CD4-positive, CD25-positive, alpha-beta regulatory T cell (primary cell): ENCODE measurements around the gene NOP58. TPM values are rescaled to one million over a fixed set of nuclear protein-coding genes. Genes with fewer than 3 reads are reported as not detected.
"Not testable (repeated sequence)": the region's sequence is repeated elsewhere in the genome, so short reads cannot be mapped to it uniquely, and the experiment has no call there.

ENCODE experiments used
- ATAC-seq, 2 donors: fragments of 150-1000 bp; cut with Tn5 transposase; one replicate each; pipeline ENCODE4 v1.10.0; 2021; ENCODE audit warnings: low read depth in 2 of 2, moderate number of reproducible peaks in 2 of 2, moderate library complexity in 1 of 2
- DNase-seq, 3 donors: peaks; one replicate each; pipeline versions ENCODE4 v3.0.0 to v3.0.0-alpha.2; 2012 to 2022; ENCODE audit warnings: mixed read lengths in 1 of 3
- H3K27ac ChIP-seq: one replicate; pipeline ENCODE4 v1.7.0; 2013; ENCODE audit warnings: mild to moderate bottlenecking, low read length; ENCODE audit not compliant: insufficient read depth, poor library complexity, severe bottlenecking
- H3K27me3 ChIP-seq: one replicate; pipeline ENCODE4 v1.7.0; 2013; ENCODE audit warnings: low read length; ENCODE audit not compliant: control insufficient read depth, insufficient read depth
- H3K36me3 ChIP-seq: one replicate; pipeline ENCODE4 v1.7.0; 2013; ENCODE audit warnings: mild to moderate bottlenecking, low read length, moderate library complexity; ENCODE audit not compliant: control insufficient read depth, insufficient read depth
- H3K4me1 ChIP-seq: 2 replicates; pipeline ENCODE4 v1.7.0; 2013; ENCODE audit warnings: mild to moderate bottlenecking, low read length; ENCODE audit not compliant: insufficient read depth, control insufficient read depth, poor library complexity, severe bottlenecking
- H3K4me3 ChIP-seq: one replicate; pipeline ENCODE4 v1.7.0; 2013; ENCODE audit warnings: low read depth, mild to moderate bottlenecking, low read length, moderate library complexity
- H3K9me3 ChIP-seq, 2 experiments: 1 replicate in 1 of 2; 2 replicates in 1 of 2; pipeline ENCODE4 v1.7.0; 2013; ENCODE audit warnings: low read length in 2 of 2, mild to moderate bottlenecking in 1 of 2, moderate library complexity in 1 of 2; ENCODE audit not compliant: control insufficient read depth in 2 of 2
- H3K27ac Mint-ChIP-seq, 3 donors: one replicate each; pipeline ENCODE4 v1.8.0; 2020 to 2022; ENCODE audit warnings: mild to moderate bottlenecking in 3 of 3, mixed read lengths in 3 of 3, moderate library complexity in 2 of 3
- H3K27me3 Mint-ChIP-seq: one replicate; pipeline ENCODE4 v1.8.0; 2022; ENCODE audit warnings: mild to moderate bottlenecking, mixed read lengths
- H3K36me3 Mint-ChIP-seq: one replicate; pipeline ENCODE4 v1.8.0; 2020; ENCODE audit warnings: mixed read lengths
- H3K4me1 Mint-ChIP-seq, 4 donors: one replicate each; pipeline ENCODE4 v1.8.0; 2020 to 2022; ENCODE audit warnings: mixed read lengths in 4 of 4, mild to moderate bottlenecking in 1 of 4
- H3K4me3 Mint-ChIP-seq, 4 donors: one replicate each; pipeline ENCODE4 v1.8.0; 2020 to 2022; ENCODE audit warnings: mild to moderate bottlenecking in 4 of 4, mixed read lengths in 4 of 4, moderate library complexity in 3 of 4
- H3K9me3 Mint-ChIP-seq, 7 donors: one replicate each; pipeline ENCODE4 v1.8.0; 2020 to 2022; ENCODE audit warnings: mixed read lengths in 7 of 7, mild to moderate bottlenecking in 3 of 7, moderate library complexity in 2 of 7
- polyA plus RNA-seq, 4 donors: library from polyadenylated mRNA; unstranded; fragments of 300-500 nt; fragmentation: Illumina TruSeq; gene quantifications; one replicate each; pipeline ENCODE4 v1.2.3, GENCODE V29; 2021
- total RNA-seq: library from RNA; stranded (reverse); gene quantifications from one replicate; pipeline ENCODE4 v1.2.3, GENCODE V29; 2022

Gene NOP58
- total and polyA plus RNA-seq, 5 donors from 2014 or later, result 79.2 to 312 (median 97.3) TPM

DNA sequence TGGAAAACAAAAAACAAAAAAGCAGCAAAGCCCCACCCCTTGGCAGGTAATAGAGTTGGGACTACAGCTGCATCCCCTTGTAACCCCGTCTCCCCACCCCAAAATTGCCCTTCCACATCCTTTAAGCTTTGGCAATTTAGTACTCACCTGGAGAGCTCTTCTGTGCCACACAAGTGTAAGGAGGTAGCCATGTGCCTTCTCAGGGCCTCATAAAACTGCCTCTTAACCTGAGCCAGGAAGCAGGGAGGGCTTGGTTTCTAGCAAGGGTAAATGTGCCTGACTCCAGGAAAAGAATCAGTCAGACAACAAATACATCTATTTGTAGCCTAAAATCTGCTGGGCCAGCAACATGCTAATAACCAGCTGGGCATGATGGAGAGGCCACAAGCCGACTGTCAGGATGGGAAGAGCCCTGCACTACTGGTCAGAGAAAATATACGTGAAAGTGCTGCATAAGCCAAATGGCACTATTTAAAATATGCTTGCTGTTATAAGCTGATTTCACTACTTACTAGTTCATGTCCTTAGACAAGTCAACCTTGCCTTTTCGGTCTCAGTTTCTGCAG, 46.3 kb downstream of the NOP58 start:
- Mint-ChIP-seq H3K27ac (peak overlapping the region in 1 of 3 donors; percentile 9), H3K4me3 (no peak overlapping the region), H3K27me3 (no peaks in the 10 kb centered on the region), H3K4me1 (peaks cover 0 to 4% (median 0%) of the 10 kb centered on the region in 4 donors), H3K9me3 (no peaks in the 10 kb centered on the region), H3K36me3 (peaks cover 10% of the 10 kb centered on the region)
- H3K4me1 ChIP-seq, result no peaks in the 10 kb centered on the region
- H3K4me3 ChIP-seq, result no peak overlapping the region
- H3K27me3 ChIP-seq, result no peaks in the 10 kb centered on the region
- DNase-seq (no peak), ATAC-seq (no peak)
- H3K36me3 ChIP-seq, result peaks cover 16% of the 10 kb centered on the region
- no peak overlapping the region for H3K27ac ChIP-seq
- no peaks in the 10 kb centered on the region for H3K9me3 ChIP-seq

- no peaks in the 10 kb centered on the region for H3K27me3 Mint-ChIP-seq
- H3K9me3 ChIP-seq, result no peaks in the 10 kb centered on the region
- H3K4me1 Mint-ChIP-seq, result peaks cover 0 to 4% (median 1%) of the 10 kb centered on the region in 4 donors
- ATAC-seq (no peak), DNase-seq (no peak)
- no peak overlapping the region for H3K27ac ChIP-seq
- peaks cover 7% of the 10 kb centered on the region for H3K36me3 ChIP-seq
- no peaks in the 10 kb centered on the region for H3K9me3 Mint-ChIP-seq
- H3K36me3 Mint-ChIP-seq, result peaks cover 13% of the 10 kb centered on the region
- no peak overlapping the region for H3K4me3 Mint-ChIP-seq
- no peaks in the 10 kb centered on the region for H3K27me3 ChIP-seq
- no peaks in the 10 kb centered on the region for H3K4me1 ChIP-seq
- H3K4me3 ChIP-seq, result no peak overlapping the region
- no peak overlapping the region for H3K27ac Mint-ChIP-seq
Measured at GRCh38 chr2:202314116-202314515, 48.6 kb downstream of the NOP58 start.

DNA sequence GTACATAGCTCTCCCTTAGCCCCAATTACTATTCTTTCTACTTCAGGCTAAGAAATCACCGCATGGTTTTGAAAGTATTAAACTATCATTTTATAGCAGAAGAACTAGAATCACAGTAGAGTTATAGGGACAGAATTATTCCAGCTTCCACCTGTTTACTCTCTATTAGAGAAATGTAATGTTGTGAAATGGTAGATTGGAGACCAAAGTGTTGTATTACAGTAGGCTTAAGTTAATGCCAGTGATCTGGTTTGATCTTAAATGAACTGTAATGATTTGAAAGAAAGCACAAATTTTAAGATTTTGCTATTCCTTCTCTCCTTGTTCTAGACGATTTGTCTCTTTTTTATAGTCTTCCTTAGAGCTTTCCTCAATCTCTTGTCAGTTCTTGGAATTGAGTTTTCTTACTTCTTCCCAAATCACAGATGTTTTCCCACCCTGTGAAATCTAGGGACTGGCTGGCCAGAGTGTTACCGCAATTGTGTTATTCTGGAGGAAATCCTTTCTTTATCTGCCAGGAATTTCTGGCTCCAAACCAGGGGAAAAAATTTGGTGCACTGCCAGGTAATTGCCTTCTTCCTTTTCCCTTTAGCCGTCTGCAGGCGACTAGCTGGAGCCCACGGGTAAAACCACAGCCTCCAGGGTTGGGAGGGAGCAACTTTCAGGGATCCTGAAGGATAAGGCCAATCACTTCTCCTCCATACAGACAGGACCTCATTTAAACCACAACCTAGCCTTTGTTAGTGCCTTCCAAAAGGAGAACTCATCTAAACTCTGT, 51.7 kb downstream of the NOP58 start:
- Histone ChIP-seq H3K27ac (no peak overlapping the region), H3K9me3 (no peaks in the 10 kb centered on the region), H3K27me3 (no peaks in the 10 kb centered on the region), H3K36me3 (peaks cover 5% of the 10 kb centered on the region), H3K4me3 (no peak overlapping the region), H3K4me1 (no peaks in the 10 kb centered on the region)
- Mint-ChIP-seq H3K9me3 (no peaks in the 10 kb centered on the region), H3K27ac (peak overlapping the region in 1 of 3 donors; percentile 68), H3K27me3 (no peaks in the 10 kb centered on the region), H3K4me1 (peaks cover 0 to 4% (median 1%) of the 10 kb centered on the region in 4 donors), H3K4me3 (no peak overlapping the region), H3K36me3 (peaks cover 12% of the 10 kb centered on the region)
- no peak for ATAC-seq
- no peak for DNase-seq

DNA sequence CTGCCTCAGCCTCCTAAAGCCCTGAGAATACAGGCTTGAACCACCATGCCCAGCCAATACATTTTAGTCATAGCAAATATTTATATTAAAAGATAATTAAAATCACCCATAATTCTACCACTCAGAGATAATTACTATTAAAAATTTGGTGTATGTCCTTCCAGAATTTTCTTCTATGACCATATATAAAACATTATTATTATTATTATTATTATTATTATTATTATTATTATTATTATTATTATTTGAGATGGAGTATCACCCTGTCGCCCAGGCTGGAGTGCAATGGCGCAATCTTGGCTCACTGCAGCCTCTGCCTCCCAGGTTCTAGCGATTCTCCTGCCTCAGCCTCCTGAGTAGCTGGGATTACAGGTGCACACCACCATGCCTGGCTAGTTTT, 54.8 kb downstream of the NOP58 start:
- not testable (repeated sequence) for DNase-seq, H3K4me3 ChIP-seq, H3K27me3 Mint-ChIP-seq, H3K9me3 Mint-ChIP-seq, H3K4me1 Mint-ChIP-seq, H3K4me3 Mint-ChIP-seq, H3K27ac ChIP-seq, H3K4me1 ChIP-seq, ATAC-seq, H3K9me3 ChIP-seq, H3K27me3 ChIP-seq, H3K27ac Mint-ChIP-seq, H3K36me3 ChIP-seq
- peaks cover 24% of the 10 kb centered on the region for H3K36me3 Mint-ChIP-seq

- Histone ChIP-seq H3K9me3 (no peaks in the 10 kb centered on the region), H3K27ac (no peak overlapping the region), H3K27me3 (no peaks in the 10 kb centered on the region), H3K36me3 (peaks cover 11% of the 10 kb centered on the region), H3K4me3 (no peak overlapping the region), H3K4me1 (no peaks in the 10 kb centered on the region)
- H3K36me3 Mint-ChIP-seq, result peaks cover 34% of the 10 kb centered on the region
- no peaks in the 10 kb centered on the region for H3K9me3 Mint-ChIP-seq
- no peak overlapping the region for H3K27ac Mint-ChIP-seq
- ATAC-seq (no peak), DNase-seq (no peak)
- H3K4me1 Mint-ChIP-seq, result peaks cover 0 to 11% (median 1%) of the 10 kb centered on the region in 4 donors
- no peaks in the 10 kb centered on the region for H3K27me3 Mint-ChIP-seq
- no peak overlapping the region for H3K4me3 Mint-ChIP-seq
Measured at GRCh38 chr2:202322435-202322834, 56.9 kb downstream of the NOP58 start.

DNA sequence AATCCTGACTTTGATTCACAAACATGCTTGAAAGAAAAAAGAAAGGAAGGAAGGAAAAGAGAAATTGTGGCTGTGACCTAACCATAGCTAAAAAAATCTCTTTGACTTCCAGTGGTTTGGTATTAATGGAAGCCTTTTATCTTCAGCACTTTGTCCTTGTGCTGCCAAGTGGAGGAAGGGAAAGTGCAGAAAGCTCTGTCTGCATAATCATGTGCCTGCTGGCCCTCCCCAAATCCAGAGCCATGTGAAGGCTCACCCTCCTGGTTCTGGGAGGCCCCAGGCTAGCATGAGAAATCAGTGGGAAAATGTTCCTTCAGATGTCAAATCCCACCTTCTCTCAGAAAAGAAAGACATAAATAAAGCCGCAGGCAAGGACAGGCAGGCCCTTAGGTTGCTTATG, 62.3 kb downstream of the NOP58 start:
- Mint-ChIP-seq H3K9me3 (no peaks in the 10 kb centered on the region), H3K27ac (no peak overlapping the region), H3K36me3 (peaks cover 36% of the 10 kb centered on the region), H3K4me1 (peaks cover 0 to 7% (median 1%) of the 10 kb centered on the region in 4 donors), H3K27me3 (no peaks in the 10 kb centered on the region), H3K4me3 (no peak overlapping the region)
- Histone ChIP-seq H3K27me3 (no peaks in the 10 kb centered on the region), H3K4me3 (no peak overlapping the region), H3K9me3 (no peaks in the 10 kb centered on the region), H3K4me1 (no peaks in the 10 kb centered on the region), H3K36me3 (peaks cover 2% of the 10 kb centered on the region), H3K27ac (no peak overlapping the region)
- ATAC-seq, result no peak
- no peak for DNase-seq

GRCh38 chr2:202335791-202336467, 70.4 kb downstream of the NOP58 start:
- no peaks in the 10 kb centered on the region for H3K9me3 ChIP-seq
- no peak overlapping the region for H3K27ac Mint-ChIP-seq
- H3K4me1 Mint-ChIP-seq, result no peaks in the 10 kb centered on the region
- no peaks in the 10 kb centered on the region for H3K4me1 ChIP-seq
- H3K36me3 Mint-ChIP-seq, result peaks cover 7% of the 10 kb centered on the region
- DNase-seq (no peak), ATAC-seq (no peak)
- no peaks in the 10 kb centered on the region for H3K9me3 Mint-ChIP-seq
- H3K27me3 ChIP-seq, result no peaks in the 10 kb centered on the region
- no peak overlapping the region for H3K4me3 Mint-ChIP-seq
- no peak overlapping the region for H3K4me3 ChIP-seq
- H3K36me3 ChIP-seq, result no peaks in the 10 kb centered on the region
- no peak overlapping the region for H3K27ac ChIP-seq
- H3K27me3 Mint-ChIP-seq, result no peaks in the 10 kb centered on the region
